GM19193 (cell line): ENCODE results near the gene NOM1.

Source experiments
- POLR2A ChIP-seq: IDR thresholded peaks from 4 replicates; pipeline ENCODE4 v1.6.1; 2011; ENCODE audit not compliant: insufficient read depth, insufficient read length; ENCODE audit errors: extremely low read depth

NOM1 gene

DNA sequence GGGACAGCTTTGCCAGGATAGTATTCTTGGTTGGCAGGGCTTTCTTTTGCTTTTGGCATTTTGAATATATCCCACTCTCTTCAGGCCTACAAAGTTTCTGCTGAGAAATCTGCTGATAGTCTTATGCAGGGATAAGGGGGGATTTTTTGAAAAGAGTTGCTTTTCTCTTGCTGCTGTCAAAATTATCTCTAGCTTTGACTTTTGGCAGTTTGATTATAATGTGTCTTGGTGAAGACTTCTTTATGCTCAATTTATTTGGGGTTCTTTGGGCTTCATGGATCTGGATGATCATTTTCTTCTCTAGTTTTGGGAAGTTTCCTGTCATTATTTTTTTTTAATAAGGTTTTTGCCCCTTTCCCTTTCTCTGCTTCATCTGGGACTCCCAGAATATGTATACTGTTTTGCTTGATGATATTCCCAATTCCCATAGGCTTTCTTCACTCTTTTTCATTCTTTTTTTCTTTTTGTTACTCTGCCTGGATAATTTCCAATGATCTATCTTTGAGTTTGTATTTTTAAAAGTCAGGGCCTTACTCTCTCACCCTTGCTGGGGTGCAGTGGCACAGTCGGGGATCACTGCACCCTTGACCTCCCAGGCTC is 29.6 kb downstream of the NOM1 start:
- TF ChIP-seq POLR2A = no peak

DNA sequence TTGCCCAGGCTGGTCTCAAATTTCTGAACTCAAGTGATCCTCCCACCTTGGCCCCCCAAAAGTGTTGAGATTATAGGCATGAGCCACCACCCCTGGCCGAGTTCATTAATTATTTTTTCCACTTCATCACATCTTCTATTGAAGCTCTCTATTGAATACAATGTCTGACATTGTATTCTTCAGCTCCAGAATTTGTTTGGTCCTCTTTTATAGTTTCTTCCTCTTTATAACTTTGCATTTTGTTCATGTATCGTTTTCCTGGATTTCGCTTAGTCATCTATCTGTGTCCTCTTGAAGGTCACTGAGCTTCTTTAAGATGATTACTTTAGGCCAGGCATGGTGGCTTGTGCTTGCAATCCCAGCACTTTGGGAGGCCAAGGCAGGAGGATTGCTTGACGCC is 30.2 kb downstream of the NOM1 start:
- TF ChIP-seq POLR2A = no peak

DNA sequence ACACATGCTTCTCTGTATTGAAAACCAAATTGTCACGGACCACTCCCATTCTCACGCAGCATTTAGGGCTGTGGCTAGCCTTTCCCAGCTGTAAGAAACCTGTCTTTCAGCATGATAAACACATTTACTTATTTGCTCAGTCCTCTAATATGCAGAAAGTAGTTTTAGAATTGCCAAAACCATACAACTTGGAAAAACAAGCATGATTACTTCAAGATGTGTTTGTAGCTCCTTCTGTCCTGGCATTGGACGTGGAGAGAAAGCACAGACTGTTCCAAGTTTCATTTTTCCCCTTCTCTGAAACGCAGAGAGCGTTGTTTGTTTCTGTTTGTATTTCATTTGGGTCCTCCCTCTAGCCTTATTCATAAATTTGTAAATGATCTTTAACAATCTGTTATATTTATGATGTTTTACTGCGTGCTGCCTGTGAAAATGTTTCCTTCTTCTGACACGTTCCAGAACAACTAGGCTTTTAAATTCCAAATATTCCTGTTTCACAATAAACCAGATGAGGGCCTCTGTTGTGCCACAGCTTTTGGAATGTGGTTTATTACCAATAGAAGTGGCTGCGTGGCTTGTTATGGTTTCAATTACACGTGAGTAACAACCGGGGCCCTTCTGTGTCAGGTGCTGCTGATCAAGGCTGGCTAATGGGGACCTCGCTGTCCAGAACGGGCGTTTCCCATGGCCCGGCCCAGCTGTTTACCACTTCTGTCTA is 34.8 kb downstream of the NOM1 start:
- TF ChIP-seq POLR2A = no peak

DNA sequence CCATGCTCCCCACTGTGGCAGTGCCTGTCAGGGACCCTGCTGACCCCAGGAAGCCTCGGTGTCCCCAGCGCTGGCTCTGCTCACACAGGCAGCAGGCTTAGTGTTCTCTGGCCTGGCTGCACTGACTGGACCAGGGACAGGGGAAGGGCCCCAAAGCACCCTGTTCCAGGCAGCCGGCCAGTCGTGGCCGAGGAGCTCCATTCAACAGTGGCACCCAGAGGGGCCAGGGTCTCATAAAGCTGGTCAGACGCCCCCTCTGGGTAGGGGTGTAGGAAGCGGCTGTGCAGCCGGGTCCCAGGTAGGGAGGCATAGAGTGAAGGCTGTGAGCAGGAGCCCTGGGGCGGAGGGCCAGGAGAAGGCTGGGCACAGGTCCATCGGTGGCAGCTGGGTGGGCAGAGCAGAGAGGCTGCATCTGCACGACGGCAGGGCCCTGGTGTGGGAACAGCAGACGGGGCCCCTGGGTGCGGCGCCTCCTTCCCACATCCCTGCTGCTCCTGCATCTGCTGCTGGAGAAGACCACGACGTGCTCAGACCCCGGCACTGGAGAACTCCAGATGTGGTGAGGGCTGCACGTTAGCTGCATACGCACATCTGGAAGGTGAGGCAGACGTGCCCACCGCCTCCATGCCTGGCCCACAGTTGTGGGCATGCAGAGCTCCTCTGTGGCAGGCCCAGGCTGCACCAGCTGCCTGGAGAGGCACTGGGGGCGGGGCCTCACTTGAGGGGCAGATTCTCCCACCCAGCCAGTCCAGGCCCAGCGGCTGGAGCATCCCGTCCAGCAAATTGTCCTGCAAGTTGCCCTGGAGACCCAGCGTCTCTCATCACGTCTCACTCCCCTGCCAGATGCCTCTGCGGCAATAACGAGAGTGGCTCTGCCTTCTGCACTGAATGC is 35.8 kb downstream of the NOM1 start:
- TF ChIP-seq POLR2A = no peak

DNA sequence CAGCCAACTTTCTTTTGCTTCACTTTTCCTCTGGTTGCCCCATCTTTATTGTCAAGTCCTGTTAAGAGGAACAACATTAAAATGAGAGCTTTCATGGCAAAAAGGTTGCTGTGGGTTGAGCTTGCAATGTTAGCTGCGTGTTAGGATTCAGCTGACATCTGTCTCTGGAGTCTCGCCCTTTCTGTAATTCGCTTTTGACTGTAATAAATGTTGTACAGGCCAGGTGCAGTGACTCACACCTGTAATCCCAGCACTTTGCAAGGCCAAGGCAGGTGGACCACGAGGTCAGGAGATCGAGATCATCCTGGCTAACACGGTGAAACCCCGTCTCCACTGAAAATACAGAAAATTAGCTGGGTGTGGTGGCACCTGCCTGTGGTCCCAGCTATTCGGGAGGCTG is 36.9 kb downstream of the NOM1 start:
- TF ChIP-seq POLR2A = no peak

DNA sequence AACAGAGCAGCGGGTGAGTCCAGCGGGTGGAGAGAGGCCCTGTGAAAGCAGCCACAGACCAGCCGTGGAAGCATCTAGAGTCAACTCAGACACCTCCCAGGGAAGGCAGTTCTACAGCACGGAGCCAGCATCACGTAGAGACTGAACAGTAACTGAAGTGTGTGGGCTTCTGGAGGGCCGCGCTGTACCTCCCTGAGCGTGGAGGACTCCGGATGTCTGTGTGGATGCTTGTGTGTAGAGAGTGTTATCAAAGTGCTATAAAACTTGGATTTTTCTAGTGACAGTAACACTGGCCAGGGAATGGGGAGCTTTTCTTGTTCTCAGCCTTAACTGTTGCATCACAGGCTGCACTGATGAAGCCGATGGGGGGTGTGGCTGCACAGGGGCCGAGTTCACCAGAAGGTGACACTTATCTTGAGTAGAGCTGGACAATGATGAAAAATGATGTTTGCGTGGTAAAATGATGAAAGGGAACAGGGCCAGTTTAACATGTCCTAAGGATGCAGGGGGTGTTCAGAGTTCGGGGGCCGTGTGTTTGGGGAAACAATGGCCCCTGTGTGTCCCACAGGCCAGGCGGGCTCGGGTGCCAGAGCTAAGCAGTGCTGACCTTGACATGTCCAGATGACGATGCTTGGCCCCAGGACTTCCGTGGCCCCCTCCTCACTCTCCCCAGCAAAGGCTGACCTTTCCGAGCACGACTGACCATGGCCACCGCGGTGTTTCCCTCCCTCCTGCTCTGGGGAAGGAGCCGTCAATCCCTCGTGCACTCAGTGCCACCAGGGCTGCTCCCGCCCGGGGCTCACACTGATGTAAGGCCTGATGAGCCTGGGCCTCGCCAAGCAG is 39.1 kb downstream of the NOM1 start:
- TF ChIP-seq POLR2A = no peak

DNA sequence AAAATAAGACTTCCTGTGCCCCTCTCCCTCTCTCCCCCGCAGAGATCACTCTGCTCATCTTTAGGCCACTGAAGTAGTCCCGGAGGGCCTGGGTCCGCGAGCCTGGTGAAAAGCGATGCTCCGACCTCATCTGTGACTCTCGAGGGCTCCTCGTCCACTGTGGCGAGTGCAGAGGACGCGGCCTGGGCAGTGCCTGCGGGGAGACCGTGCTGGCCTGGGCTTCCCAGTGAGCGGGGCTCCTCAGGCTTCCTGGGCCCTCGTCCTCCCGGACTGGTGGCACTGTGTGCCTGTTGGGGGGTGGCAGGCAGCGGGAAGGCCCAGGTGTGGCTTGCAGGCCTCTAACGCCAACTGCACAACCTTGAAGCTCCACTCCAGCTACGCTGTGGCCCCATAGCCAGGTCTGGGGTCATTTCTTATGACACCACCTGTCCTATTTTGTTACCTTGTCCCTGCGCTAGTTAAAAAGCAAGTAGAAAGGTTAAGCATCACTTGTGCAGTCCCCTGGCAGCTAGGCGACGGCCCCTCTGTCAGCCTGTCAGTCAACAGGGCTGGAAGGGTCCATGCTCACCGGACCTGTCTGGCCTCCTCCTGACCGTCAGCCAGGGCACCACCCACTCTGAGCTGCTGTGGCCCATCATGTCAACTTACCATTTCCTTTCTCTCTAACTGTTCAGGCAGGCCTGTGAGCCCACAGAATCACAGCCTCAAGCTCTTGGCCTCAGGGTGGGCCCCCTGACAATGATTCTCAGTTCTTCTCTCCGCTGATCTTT is 40.4 kb downstream of the NOM1 start:
- TF ChIP-seq POLR2A = no peak

DNA sequence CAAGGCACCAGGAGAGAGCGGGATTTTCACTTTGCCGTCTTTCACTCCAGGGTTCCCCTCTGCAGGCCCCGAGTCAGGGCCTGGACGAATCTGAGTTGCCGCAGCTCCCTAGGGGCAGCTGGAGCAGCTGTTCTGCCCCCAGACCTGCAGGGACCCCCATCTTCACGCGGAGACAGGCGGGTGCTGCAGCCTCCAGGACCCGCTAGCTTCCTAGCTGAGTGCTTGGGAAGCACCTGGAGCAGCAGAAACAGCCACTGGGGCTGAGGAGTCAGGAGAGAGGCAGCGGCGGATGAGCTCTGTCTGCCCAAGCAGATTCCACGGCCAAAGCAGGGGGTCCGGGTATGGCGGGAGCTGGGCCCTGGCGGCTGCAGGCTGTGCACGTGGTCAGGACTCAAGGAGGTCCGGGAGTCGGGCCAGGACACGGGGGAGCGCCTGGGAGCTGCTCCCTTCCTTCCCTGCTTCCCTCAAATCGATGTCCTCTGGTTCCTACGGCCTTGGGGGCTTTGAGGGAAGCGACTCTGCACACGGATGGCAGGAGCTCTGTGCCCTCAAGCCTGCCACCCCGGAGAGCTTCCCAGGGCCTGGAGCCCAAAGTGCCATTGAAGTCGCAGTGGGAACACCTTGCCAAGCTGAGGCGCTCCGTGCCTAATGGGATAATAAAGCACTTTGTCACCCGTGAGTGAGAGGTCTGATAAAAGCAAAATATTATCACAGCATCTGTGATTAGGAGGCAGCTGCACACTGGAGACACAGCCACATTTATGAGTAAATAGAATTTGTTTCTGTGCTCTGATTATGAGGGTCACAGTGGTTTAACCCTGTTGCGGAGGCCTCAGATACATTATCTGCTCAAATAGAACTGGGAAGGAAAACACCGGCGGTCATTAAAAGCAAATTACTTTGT is 43.8 kb downstream of the NOM1 start:
- TF ChIP-seq POLR2A = no peak

DNA sequence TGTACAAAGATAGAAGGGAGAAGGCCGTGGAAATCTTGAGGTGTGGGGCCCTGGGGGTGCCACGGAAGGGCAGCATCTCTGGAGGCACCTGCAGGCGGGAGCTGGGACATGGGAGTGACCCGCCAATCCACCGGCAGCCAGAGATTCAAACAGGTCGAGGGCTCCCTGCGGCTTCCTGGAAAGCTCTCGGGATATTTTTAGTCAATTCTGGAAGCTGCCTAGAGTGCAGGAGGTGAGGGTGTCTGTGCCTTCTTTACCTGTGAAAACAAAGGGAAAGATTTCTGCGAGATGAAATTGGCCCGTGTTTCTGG is 44.4 kb downstream of the NOM1 start:
- no peak for TF ChIP-seq POLR2A

DNA sequence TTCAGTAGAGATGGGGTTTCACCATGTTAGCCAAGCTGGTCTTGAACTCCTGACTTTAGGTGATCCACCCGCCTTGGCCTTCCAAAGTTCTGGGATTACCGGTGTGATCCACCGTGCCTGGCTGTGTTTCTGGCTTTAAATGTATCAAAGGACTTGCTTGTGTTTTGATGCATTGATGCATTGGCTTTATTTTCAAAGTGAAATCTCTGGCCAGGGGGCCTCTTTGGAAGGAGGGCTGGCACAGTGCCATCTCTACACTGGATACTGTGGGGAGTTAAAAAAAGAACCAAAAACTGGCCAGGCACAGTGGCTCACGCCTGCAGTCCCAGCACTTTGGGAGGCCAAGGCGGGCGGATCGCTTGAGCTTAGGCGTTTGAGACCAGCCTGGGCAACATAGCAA is 44.9 kb downstream of the NOM1 start:
- no peak for TF ChIP-seq POLR2A

DNA sequence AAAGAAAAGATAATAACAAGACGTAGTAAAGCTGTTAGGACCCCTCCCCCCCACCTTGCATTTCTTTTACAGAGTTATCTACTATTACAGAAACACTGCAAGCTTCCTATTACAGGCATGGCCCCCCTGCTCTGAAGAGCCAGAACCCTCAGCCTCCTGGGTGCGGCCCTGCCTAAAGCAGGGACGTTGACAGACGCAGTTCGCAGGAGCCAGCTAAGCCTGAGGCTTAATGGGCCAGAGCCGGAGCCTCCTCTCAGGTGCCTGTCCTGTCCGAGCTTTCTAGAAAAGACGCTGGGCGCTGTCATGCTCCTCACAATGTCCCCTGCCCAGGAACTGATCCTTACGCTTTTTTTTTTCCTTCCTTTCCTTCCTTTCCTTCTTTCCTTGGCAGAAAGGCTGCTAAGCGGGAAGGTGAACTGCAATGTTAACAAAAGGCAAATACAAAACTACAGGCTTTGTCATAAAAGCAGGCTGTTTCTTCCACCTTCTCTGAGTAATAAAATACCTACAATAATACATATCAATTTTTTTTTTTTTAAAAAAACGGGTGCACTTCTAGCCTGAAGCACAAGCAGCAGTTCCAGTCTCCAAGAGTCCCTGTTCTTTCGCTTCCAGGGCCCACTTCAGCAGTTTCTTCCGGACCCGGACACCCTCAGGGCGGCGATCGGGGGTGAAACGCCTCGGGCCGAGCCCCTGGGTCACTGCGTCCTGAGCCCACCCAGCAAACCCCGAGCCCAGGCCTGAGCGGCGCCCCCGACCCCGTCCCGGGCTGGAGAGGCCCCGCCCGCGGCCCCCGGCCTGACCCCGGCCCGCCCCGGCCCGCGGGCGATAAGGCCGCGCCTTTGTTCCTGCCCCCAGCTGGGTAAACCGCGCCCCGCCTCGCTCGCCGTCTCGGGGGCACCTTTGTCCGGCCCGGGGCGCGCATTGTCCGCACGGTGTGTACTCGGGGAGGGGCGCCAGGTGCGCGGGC is 49.8 kb downstream of the NOM1 start:
- TF ChIP-seq POLR2A = no peak
